Measurements from ENCODE around the gene TEX35.

TEX35 gene

GRCh38 chr1:178518894-178519293 is 6.0 kb downstream of the TEX35 start:
- no peak for DNase-seq (ENCODE audit: low read depth)

GRCh38 chr1:178520803-178521202 is 7.9 kb downstream of the TEX35 start:
- DNase-seq (ENCODE audit: low read depth), result no peak

- DNase-seq (ENCODE audit: low read depth), result no peak
Measured at GRCh38 chr1:178521241-178521640, 8.3 kb downstream of the TEX35 start.

DNA sequence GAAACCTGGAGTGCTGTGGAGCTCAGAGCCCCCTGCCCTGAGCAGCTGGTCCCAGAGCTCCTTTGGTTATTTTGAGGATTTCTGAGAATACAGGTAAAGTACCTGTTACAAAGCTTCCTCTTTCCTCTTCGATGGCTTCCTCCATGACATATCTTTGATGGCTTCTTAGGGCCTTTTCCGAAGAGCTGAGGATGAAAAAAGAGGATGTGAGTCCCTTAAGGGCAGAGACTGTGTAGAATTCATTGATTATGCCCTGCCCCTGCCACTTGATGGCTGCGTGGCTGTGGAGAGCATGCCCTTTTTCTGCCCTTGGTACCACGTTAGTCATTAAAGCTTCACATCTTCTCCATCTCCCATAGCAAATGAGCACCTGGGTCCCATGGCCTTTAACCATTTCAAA is 14.2 kb downstream of the TEX35 start:
- no peak for DNase-seq (ENCODE audit: low read depth)

- DNase-seq (ENCODE audit: low read depth), result no peak
Measured at GRCh38 chr1:178528228-178528952, 15.5 kb downstream of the TEX35 start.

DNA sequence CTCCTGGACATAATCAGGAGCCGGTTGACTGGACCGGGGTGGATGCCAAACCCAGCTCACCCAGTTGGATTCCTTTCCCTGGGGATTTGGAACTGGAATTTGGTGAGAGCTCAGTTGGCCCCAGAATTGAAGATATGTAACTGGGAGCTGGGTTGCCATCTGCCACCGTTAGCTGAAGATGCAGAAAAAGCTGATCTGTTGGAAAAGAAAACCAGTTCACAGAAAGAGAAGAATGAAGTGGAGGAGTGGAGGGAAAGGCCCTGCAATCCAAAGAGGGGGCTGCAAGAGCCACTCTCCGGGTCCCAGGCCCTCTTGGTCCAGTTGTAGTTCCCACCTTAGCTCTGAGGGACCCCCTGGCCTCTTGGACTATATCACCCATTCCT is 16.0 kb downstream of the TEX35 start:
- DNase-seq (ENCODE audit: low read depth), result no peak

GRCh38 chr1:178529364-178530036 is 16.6 kb downstream of the TEX35 start:
- no peak for DNase-seq (ENCODE audit: low read depth)

GRCh38 chr1:178530037-178530402 is 17.1 kb downstream of the TEX35 start:
- DNase-seq (ENCODE audit: low read depth), result no peak

DNA sequence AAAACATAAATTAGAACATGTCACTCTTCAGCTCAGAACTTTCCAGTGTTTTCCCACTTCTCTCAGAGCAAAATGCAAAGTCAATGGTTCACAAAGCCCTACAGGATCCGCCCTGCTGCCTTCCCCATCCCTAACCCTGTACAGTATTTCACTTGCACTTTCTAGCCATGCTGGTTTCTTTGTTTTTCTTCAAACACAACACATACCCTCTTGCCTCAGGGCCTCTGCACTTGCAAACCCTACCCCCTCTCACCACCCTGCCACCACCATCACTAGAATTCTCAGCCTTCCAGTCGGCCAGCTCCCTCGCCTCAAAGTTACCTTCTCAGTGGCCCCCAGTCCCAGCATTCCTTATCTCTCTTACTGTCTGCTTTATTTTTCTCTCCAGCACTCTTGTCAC is 17.6 kb downstream of the TEX35 start:
- DNase-seq (ENCODE audit: low read depth), result no peak

GRCh38 chr1:178531887-178532286 is 19.0 kb downstream of the TEX35 start:
- no peak for DNase-seq (ENCODE audit: low read depth)

DNA sequence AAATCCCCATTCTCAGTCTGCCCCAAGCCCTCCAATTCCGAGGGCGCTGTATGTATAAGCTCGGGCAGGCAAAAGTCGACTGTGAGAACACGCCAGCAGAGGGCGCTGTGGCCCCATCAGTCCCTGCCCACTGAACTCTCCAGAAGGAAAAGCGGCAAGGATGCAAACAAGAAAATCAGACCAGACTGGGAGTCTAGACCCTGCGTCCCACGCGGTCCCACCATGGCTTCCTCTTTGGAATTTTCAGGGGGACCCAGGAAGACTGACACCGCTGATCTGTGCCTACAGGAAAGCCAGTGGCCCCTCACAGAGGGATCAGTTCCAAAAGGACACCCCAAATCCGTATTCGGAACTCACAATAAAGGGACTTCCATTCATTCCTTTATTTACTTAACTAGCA is 19.5 kb downstream of the TEX35 start:
- peak; percentile 73 for DNase-seq (ENCODE audit: low read depth)

GRCh38 chr1:178533121-178533946 is 20.4 kb downstream of the TEX35 start:
- DNase-seq (ENCODE audit: low read depth), result no peak

GRCh38 chr1:178534137-178534868 is 21.4 kb downstream of the TEX35 start:
- no peak for DNase-seq (ENCODE audit: low read depth)

GRCh38 chr1:178536329-178536728 is 23.4 kb downstream of the TEX35 start:
- no peak for DNase-seq (ENCODE audit: low read depth)

DNA sequence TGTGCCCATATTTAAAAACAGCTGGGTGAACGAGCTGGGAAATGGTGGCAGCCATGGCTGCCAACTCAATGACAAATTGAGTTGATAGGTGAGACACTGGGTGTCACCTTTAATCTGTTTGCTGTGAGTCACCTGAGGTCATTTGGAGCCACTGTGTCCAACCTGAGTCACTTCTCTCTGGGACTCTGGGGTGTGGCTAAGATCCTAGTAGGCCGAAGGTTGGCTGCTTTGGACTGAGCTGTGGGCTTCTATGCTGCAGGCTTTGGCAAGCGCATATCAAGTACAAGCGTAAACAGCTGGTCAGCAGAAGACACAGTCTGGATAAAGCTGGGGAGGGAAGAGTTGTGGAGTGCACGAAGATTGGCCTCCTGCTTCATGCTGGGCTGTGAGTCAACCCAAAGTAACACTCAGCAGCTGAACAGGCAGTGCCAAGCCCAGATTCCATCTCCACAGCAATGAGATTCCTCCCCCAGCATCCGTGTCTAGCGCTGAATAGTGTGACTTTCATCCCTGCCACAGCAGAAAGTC is 24.0 kb downstream of the TEX35 start:
- no peak for DNase-seq (ENCODE audit: low read depth)

DNA sequence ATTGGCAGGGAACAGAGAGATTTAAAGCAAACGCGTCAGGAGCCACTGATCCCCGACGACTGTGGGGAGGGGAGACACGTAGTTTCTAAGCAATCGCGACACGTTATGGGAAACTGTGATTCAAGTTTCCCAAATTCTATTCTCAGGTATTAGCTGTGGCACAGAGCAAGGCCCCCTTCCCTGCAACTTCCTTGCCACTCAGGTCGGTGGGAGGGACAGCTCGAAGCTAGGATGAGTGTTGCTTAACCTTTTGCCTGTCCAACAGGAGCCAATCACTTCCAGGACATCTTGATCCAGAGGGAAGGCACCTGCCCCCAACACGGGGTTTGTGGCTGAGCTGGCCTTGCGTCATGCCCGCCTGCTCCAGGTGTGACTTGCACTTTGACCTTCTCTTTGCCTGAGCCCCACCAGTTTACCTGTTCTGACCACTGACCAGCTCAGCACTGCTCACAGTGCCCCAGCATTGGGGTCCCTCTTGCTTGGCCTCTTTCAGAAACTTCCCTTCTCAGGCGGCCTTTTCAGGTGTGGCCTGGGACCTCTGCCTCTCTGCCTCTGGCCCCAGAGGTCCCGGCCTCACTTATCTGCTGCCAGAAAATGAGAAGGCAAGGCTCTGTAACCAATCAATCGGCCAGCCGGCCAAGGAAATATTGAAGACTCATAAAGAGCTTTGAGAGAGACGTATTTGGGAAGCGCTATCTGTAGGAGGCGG is 24.6 kb downstream of the TEX35 start:
- no peak for DNase-seq (ENCODE audit: low read depth)

GRCh38 chr1:178538192-178538916 is 25.4 kb downstream of the TEX35 start:
- DNase-seq (ENCODE audit: low read depth), result no peak

GRCh38 chr1:178539291-178539690 is 26.4 kb downstream of the TEX35 start:
- no peak for DNase-seq (ENCODE audit: low read depth)

DNA sequence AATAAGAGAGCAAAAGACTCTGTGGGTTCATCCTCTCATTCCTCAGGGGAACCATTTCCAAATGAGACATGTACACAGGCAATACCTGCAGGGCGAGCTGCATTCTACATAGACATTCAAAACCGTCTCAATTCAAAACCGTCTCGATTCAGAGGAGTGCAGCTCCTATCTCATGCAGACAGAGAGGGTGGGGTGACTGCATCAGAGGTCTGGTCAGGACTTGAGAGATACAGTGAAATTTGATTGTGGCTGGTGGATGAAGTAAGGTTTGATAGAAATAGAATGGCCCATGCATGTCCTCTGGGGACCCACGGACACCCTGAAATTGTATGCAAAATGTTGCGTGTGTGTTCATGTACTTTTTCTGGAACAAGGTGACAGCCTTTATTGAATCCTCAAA is 27.3 kb downstream of the TEX35 start:
- DNase-seq (ENCODE audit: low read depth), result no peak

- no peak for DNase-seq (ENCODE audit: low read depth)
Measured at GRCh38 chr1:178540646-178541045, 27.7 kb downstream of the TEX35 start.

GRCh38 chr1:178541379-178541778 is 28.5 kb downstream of the TEX35 start:
- no peak for DNase-seq (ENCODE audit: low read depth)

All from activated T-cell treated with anti-CD3 and anti-CD28 coated beads for 1 hour (primary cell).